HG03460 (cell line): ENCODE data around the gene RFX8.
"Not testable (repeated sequence)": the region's sequence is repeated elsewhere in the genome, so short reads cannot be mapped to it uniquely, and the experiment has no call there.

Experiments used
- ATAC-seq: cut with Tn5 transposase; IDR thresholded peaks from one replicate; pipeline ENCODE4 v1.9.1; 2021; ENCODE audit not compliant: unreplicated experiment

RFX8 gene

DNA sequence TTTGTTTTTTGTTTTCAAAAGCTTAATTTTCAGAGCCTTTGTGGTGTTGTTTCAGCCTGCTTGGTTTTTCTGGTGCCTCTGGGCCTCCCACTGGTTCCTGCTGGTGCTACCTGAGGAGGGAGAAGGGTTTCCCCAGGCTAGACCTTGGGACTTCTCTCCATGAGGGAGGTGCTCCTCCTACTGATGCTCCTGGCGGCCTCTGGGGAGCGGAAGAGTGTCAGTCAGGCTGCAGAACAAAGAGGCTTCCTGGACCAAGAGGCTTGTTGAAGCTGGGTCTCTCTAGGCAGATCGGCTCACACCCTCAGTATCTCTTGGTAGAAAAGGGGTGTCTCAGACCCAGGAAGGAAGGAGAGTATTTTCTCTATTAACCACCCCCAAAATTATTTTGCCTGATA is 32.2 kb downstream of the RFX8 start:
- no peak for ATAC-seq

DNA sequence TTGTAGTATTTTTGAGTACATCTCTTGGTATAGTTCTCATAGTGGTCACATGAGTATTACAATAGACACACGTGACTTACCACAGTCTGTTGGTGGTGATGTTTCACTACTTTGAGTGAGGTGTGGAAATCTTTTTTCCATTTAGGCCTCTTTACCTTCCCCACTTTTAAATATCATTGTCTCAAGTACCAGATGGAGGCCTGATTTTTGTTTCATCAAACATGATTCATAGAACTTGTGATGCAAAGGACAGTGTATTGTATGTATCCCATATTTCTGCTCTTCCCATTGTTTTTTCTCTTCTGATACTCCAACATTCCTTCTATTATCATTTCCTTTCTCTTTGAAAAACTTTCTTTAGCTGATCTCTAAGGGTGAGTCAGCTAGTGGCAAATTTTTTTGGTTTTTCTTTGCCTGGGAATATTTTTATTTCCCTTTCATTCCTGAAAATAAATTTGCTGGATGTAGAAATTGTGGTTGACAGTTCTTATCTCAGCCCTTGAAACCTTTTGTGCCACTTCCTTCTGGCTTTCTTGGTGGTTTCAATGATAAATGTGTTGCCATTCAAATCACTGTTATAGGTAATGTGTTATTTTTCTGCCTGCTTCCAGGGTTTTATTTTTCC is 32.8 kb downstream of the RFX8 start:
- ATAC-seq = no peak

DNA sequence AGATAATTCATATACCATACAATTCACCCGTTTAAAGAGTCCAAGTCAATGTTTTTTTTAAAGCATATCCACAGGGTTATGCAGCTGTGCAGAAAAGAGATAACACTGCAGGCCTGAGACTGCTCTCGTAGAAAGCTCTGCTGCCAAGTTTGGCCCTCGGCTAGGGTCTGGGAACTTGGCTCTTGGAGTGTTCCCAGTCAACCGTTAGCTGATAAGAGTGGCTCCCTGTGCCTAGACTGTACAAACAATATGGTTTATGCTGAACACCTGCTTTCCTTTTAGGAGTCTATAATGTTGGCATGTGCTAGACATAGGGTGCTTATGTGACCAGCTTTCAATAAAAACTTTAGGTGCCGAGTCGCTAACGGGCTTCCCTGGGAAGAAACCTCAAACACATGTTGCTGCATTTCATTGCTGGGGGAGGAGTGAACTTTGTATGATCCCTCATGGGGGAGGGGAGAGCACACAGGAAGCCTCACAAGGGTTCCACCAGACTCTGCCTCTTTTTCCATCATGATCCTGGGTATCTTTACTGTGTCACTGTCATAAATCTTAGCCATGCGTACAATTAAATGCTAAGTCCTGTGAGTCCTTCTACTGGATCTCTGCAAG is 34.7 kb downstream of the RFX8 start:
- ATAC-seq = no peak

DNA sequence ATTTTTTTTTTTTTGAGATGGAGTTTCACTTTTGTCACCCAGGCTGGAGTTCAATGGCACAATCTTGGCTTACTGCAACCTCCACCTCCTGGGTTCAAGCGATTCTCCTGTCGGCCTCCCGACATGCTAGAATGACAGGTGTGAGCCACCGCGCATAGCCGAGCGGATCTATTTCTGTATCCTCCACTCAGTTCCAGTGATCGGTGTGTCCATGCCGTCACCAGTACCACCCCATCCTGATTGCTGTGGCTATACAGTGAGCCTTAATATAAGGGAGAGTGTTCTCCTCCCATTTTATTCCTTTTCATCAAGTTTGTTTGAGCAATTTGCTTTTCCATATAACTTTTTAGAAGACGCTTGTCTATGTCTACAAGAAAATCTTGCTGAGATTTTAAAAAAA is 35.2 kb downstream of the RFX8 start:
- no peak for ATAC-seq

DNA sequence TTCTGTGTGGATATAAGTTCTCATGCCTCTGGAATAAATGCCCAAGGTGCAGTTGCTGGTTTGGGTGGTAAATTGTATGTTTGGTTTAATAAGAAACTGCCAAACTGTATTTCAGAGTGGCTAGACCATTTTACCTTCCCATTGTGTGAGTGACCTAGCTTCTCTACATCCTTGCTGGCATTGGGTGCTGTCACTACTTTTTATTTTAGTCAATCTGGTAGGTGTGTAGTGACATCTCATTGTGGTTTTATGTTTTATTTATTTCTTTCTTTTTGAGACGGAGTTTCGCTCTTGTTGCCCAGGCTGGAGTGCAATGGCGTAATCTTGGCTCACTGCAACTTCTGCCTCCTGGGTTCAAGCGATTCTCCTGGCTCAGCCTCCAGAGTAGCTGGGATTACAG is 36.4 kb downstream of the RFX8 start:
- ATAC-seq = not testable (repeated sequence)

DNA sequence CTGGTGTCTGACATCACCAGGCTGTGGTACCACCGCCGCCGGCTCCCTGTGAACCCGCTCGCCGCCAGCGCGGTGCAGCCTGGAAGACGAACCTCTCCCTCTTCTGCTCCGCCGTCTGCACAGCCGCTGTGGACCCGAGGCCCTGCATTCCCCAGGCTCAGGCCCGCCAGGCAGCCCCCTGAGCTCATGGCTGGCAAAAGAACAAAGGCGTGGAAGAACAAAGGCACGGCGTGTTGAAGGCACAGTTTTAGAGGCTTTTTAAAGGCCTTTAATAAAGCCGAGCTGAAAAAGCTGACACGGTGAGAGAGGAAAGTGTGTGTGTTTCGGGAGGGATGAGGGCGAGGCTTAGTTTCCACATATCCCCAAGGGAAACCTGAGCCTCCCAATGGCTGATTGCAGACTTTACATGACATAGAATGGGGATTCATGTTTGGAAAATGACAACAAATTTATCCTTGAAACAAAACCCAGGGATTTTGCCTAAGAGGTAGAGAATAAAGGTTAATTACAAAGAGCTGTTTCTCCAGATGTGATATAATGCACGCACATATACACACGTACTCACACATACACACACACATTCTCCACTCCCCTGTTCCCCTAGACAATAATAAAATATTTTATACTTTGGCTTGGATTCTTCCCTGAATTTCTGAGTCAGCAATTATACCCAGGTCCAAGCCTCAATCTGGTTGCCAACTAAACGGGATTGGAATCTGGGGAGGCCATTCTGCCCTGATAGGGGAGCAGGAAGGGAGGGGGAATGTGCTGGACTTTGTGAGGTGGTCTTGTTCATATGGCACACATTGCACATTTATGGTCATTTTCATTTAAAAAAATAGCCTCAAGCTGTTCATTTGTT is 39.7 kb downstream of the RFX8 start:
- no peak for ATAC-seq

DNA sequence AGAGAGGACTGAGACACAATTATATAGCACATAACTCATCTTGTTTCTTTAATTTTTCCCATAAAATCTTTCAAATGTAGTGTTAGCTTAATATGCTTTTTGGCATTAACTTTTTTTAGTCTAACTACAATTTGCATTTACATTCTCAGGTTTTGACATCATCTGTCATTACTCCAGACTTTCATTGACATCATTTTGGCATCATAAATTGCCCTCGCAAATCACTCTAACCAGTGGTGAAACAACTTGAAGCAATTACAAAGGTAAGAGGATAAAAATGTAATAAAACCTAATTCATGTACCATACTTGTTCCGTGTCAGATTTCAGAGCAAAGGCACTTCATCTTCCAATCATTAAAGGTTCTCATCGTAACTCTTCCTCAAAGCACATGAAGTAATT is 41.4 kb downstream of the RFX8 start:
- ATAC-seq = no peak

DNA sequence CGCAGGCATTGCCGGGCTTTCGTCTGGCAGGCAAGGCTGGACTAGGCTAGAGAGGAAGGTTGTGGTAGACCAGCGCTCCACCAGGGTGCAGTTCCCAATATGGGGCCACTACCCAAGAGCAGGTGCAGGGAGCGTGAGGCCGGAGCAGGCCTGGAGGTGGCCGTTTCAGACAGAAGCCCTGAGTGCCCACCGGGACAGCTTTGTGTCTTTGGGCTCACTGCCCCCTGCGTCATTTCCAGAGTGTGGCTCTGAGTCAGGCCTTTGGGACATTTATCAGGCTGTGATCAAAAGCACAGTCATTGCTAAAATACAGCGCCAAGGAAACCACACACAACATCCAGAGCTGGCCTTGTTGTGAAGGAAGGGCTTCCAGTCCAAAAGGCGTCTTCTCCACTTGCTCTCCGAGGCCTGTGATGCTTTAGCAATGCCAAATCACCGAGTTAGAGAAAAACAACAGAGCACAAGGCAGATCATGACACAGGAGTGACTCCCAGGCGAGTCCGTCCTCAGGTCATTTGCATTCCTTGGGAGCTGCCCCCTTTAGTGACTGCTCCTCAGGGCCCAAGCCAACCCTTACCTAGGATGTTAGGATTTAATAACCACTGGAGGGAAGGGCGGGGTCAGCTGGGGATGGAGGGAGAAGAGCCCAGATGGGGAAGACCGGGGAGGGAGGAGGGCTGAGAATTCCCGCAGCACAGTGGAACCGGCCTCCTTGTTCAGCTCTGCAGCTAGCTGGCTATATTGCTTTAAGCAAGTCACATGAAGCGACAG is 42.3 kb downstream of the RFX8 start:
- no peak for ATAC-seq

DNA sequence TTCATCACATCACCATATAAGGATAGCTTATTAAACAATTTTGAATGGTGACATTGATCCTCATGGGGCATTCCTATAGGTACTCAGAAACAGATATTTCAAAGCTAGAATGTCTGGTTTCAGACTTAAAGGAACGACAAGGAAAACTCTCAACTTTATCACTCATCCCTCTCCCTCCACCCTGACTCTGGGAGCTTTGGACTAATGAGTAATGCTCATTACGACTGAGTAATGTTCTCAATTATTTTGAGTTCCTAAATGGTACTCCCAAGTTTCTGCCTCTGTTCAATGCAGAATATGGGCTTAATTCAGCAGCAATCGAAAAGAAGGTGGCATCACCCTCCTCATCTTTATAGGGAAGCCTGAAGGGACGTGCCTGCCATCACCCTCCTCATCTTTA is 43.4 kb downstream of the RFX8 start:
- no peak for ATAC-seq

DNA sequence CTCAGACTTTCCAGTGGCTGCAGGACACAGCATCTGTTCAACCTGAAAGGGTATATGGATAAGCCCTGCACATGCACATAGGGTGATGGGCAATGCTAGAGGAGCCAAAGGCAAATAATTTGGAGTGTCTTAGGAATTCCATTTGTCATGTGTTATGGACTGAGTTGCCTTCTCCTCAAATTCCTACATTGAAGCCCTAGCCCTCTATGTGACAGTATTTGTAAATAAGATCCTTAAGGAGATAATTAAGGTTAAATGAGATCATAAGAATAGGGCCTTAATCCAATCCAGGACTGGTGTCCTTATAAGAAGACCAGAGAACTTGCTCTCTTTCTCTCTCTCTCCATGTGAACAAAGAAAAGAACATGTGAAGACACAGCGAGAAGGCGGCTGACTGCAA is 44.8 kb downstream of the RFX8 start:
- ATAC-seq = no peak

DNA sequence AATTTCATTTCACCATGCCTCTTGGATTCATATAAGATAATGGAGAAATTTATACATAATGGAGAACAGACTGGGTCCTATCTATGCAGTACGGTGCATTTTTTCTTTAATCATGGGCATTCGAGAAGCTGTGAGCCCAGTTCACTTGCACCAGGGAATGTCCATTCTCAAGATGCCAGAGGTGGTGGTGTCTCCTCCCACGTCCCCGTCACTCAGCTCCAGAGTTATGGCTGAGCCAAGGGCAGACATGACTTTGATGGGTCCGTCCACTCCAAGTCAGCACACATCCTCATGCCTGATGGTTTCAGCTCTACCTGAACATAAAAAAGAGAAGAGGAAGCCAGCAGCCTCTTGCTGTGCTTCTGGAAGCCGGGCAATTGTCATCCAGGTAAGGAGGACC is 45.5 kb downstream of the RFX8 start:
- no peak for ATAC-seq

DNA sequence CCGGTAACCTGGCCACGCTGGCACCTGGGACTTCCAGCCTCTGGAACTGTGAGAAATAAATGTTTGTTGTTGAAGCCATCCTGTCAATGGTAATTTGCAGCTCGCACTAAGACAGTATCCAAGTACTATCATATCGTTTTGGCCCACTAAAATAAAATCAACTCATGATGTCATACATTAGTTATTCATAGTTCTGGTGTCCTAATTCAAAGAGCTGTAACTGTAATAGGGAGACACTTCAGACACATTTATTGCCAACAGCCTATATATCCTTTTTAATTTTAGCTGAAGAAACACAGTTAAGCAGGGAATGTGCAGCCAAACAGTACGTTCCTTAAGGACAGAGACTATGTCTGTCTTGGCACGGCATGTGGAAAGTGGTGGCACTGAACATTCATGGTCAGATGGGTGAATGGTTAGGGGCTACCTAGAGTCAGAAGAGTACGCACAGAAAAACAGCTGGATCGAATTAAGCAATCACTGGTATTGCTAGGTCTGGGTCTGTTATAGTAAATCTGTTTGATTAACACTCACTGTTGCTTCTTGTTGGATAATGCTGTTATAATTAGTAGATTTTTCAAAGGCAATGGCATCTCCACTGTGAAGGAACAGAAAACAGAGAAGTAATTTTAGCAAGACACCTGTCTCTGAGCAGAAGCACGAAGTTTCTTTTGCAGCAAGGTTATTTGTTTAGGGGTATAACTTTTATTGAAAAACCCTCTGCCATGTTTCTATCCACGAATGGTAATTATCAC is 46.3 kb downstream of the RFX8 start:
- ATAC-seq = no peak

DNA sequence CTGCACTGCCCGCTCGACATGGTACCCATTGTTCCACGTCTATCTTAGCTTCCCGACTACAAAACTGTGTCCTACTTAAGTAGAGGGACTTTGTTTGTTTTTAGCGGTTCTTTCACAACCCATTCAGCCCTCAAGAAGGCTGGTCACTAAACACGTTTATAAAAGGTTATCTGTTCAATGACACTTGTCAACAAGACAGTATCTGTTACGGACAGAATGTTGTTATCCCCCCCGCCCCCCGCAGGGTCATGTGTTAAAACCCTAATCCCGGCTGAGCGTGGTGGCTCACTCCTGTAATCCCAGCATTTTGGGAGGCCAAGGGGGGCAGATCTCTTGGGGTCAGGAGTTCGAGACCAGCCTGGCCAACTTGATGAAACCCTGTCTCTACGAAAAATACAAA is 47.2 kb downstream of the RFX8 start:
- no peak for ATAC-seq

DNA sequence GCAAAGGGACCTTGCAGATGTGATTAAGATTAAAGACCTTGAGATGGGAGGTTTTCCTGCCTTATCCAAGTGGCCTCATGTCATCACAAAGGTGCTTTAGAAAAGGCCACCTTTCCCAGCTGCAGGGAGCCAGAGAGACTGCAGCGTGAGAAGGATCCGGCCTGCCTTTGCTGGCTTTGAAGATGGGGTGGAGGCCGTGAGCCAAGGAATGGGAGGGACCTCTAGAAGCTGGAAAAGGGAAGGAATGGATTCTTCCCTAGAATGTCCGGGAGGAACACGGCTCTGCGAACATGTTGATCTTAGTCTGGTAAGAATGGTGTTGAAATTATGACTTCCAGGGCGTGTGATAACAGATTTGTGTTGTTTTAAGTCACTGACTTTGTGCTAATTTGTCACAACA is 47.7 kb downstream of the RFX8 start:
- no peak for ATAC-seq

DNA sequence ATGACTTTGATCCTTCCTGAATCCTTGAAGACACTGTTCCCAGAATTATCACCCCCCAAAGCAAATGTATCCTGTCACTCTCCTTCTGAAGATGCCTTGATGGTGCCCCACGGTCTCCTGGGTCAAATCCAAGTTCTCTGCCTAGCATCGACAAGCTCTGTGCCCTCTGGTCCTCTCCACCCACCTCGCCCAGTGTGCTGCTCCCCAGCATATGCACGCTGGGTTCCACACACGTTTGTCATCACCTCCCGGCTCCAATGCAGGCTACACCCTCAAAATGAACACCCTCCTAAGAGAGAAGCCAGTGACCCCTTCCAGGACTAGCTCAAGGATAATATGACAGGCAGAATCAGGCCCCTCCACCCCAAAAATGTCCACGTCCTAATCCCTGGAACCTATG is 48.1 kb downstream of the RFX8 start:
- no peak for ATAC-seq

DNA sequence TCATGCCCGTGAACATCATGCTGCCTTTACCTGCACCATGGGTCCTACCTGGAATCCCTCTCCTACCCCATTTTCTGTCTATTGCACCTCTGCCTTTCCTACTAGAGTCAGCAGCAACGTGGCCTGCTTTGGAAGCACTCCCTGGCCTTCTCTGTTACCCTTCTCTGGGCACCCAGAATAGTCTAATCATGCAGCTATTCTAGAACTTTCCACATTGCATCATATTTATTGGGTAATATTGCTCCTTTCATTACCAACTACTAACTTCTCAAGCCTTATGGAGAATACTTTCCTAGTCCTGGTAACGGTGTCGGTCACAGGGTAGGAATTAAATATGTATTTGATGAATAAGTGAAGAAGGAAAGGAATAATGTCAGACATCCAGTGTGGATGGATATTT is 54.3 kb downstream of the RFX8 start:
- no peak for ATAC-seq

DNA sequence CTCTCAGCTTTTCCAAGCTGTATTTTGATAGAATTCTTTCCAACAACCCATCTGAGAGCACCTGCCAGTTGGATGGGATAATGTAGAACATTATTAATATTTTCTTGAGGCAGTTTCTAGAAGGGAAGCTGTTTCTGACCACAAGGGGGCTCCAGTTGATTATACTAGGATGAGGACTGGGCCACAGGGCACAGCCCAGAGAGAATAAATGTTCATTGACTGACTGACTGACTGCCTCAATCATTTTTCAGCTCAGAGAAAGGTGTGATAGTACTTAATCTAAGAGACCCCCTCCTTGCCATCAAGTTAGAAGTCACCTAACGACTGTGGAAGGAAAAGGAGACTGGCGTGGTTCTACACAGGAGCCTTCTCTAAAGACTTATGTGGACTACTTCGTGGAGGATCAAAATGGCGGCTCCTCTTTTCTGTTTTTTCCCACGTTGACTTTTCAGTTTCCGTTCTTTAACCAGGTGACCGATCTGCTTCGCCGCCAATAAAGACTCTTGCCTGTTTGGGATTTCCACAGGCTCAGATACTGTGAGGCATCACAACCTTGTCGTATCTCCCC is 55.7 kb downstream of the RFX8 start:
- no peak for ATAC-seq

DNA sequence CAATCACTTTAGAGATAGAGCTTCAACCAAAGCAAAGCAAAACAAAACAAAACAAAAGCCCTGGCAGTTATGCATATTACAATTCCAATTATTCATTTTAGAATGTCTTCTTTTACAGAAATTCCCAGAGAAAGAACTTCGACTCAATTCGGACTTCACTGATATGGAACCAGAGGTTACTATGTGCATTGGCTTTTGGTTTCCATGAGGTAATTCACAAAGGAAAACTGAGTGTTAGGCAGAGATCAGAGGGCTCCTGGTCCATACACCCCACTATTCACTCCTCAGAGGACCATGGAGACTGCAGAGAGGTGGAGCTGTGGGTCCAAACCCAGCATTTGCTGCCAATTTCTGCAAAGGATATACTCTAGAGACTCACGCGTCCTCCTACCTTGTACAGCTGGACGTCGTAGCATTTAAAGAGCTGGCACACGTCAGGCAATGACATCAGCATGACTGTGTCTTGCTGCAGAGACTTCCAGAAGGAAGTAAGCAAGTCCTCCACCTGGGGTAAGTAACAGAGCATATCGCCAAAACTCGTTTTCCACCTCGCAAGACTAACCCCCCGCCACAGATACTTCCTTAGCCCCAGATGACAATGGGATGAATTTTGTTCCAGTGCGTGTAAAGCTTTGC is 56.3 kb downstream of the RFX8 start:
- ATAC-seq = no peak

DNA sequence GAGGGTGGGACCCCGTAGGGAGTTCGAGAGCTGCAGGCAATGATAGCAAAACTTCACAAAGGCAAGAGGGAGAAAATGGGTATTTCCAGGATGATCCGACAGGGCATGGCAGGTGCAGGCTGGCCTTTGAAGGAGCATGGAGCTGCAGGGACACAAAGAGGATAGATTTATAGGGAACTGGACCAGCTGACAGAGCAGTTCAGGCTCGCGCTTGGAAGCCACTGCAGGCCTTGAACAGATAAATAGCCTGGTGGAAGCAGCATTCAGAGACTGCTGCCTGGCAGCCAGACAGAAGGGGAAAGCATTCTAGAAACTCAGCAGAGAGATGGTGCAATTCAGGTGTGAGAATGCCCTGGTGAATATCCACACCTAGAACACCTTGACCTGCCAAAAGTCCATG is 58.3 kb downstream of the RFX8 start:
- ATAC-seq = no peak

DNA sequence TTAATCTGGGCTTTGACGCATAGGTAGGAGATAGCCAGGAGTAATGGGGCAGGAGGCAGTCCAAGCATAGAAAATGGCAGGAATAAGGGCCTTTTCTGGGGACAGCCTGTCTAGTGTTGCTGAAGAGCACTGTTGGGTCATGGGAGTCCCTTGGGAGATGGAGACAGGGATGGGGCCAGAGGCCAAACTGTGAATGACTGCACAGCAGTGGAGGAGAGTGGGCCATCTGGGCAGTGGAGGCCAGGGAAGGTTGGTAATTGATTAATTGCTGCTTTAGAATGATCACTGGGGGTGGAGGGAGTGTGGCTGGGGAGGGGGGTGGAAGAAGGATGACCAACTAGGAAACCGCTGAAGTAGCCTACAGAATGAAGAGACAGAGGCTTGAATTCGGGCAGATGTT is 59.0 kb downstream of the RFX8 start:
- no peak for ATAC-seq
